OCI-LY3 (cell line): ENCODE data around the gene SCRN2.

Experiments
- H2AFZ ChIP-seq: fragments of 200-600, 300-600 bp; shearing (Covaris generic); 2 replicates; pipeline ENCODE4 v1.6.0; 2014; ENCODE audit warnings: antibody characterized with exemption, low read depth, low read length
- H3K27ac ChIP-seq: fragments of 200-600, 300-600 bp; sonication (generic); 2 replicates; pipeline ENCODE4 v1.5.1; 2014; ENCODE audit warnings: mild to moderate bottlenecking, low read length, moderate library complexity, mixed read lengths
- H3K27me3 ChIP-seq: fragments of 200-600, 300-600 bp; sonication (generic); 2 replicates; pipeline ENCODE4 v1.6.1; 2014; ENCODE audit warnings: low read depth, low read length, mixed read lengths
- H3K36me3 ChIP-seq: fragments of 200-600, 300-600 bp; sonication (generic); replicated peaks from 2 replicates; pipeline ENCODE3; 2014; ENCODE audit warnings: low read depth, low read length, mixed read lengths
- H3K4me1 ChIP-seq: fragments of 300-600, 200-600 bp; sonication (generic); 2 replicates; pipeline ENCODE4 v1.6.1; 2014; ENCODE audit warnings: low read length, mixed read lengths
- H3K4me2 ChIP-seq: fragments of 200-600, 300-600 bp; sonication (generic); 2 replicates; pipeline ENCODE4 v1.6.1; 2014; ENCODE audit warnings: low read length, mixed read lengths
- H3K4me3 ChIP-seq: fragments of 300-600, 200-600 bp; sonication (generic); 2 replicates; pipeline ENCODE4 v1.5.1; 2014; ENCODE audit warnings: antibody characterized with exemption, mild to moderate bottlenecking, low read length, moderate library complexity
- H3K79me2 ChIP-seq: fragments of 300-600, 200-600 bp; shearing (Covaris generic); 2 replicates; pipeline ENCODE4 v1.6.1; 2014; ENCODE audit warnings: mild to moderate bottlenecking, low read length, mixed read lengths
- H3K9ac ChIP-seq: fragments of 300-600, 200-600 bp; shearing (Covaris generic); 2 replicates; pipeline ENCODE4 v1.6.0; 2014; ENCODE audit warnings: mild to moderate bottlenecking, low read length, moderate library complexity
- H3K9me3 ChIP-seq: fragments of 200-600, 300-600 bp; shearing (Covaris generic); 2 replicates; pipeline ENCODE4 v1.6.1; 2014; ENCODE audit warnings: low read length, mixed read lengths; ENCODE audit not compliant: insufficient read depth
- H4K20me1 ChIP-seq: fragments of 200-600, 300-600 bp; sonication (generic); 2 replicates; pipeline ENCODE4 v1.6.1; 2016; ENCODE audit warnings: low read length, mixed read lengths; ENCODE audit not compliant: insufficient read depth
- EZH2phosphoT487 ChIP-seq: fragments of 200-600 bp; shearing (Covaris generic); IDR thresholded peaks from 2 replicates; pipeline ENCODE4 v1.6.1; 2018; ENCODE audit warnings: antibody characterized with exemption, mixed run types, low read depth
- TF ChIP-seq, protein P1 (sequence below): fragments of 200-600, 300-600 bp; sonication (generic); IDR thresholded peaks from 2 replicates; pipeline ENCODE4 v1.5.1; 2014; ENCODE audit warnings: antibody characterized with exemption, low read length, low read depth

Gene SCRN2

DNA sequence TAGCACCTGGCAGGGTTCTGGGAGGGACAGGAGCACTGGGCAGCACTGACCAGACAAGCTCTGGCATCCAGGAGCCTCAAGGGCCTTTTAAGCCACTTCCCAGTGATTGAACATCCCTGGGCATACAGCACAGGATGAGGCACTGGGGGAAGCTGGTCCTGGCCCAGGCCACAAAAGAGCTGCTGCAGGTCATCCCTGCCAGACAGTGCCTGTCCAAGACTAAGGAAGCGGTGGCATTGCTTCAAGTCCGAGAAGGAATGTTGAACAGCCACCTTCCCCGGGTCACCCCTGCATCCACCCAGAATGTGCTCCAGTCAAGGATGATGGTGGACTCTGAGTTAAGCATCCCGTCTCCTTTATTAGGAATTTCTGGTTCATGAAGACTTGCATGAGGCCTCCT is 18.3 kb downstream of the SCRN2 start:
- no peak overlapping the region for H3K9ac ChIP-seq
- H3K27ac ChIP-seq: no peak overlapping the region
- H3K4me2 ChIP-seq: no peak overlapping the region
- peaks cover 17% of the 10 kb centered on the region for H3K36me3 ChIP-seq
- no peaks in the 10 kb centered on the region for H3K27me3 ChIP-seq
- no peaks in the 10 kb centered on the region for H4K20me1 ChIP-seq
- TF ChIP-seq, protein P1, sequence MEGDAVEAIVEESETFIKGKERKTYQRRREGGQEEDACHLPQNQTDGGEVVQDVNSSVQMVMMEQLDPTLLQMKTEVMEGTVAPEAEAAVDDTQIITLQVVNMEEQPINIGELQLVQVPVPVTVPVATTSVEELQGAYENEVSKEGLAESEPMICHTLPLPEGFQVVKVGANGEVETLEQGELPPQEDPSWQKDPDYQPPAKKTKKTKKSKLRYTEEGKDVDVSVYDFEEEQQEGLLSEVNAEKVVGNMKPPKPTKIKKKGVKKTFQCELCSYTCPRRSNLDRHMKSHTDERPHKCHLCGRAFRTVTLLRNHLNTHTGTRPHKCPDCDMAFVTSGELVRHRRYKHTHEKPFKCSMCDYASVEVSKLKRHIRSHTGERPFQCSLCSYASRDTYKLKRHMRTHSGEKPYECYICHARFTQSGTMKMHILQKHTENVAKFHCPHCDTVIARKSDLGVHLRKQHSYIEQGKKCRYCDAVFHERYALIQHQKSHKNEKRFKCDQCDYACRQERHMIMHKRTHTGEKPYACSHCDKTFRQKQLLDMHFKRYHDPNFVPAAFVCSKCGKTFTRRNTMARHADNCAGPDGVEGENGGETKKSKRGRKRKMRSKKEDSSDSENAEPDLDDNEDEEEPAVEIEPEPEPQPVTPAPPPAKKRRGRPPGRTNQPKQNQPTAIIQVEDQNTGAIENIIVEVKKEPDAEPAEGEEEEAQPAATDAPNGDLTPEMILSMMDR: no peak
- TF ChIP-seq EZH2phosphoT487: no peak
- H3K4me1 ChIP-seq: peaks cover 18% of the 10 kb centered on the region
- H2AFZ ChIP-seq: no peak overlapping the region
- H3K4me3 ChIP-seq: no peak overlapping the region
- H3K9me3 ChIP-seq: no peaks in the 10 kb centered on the region
- no peaks in the 10 kb centered on the region for H3K79me2 ChIP-seq

DNA sequence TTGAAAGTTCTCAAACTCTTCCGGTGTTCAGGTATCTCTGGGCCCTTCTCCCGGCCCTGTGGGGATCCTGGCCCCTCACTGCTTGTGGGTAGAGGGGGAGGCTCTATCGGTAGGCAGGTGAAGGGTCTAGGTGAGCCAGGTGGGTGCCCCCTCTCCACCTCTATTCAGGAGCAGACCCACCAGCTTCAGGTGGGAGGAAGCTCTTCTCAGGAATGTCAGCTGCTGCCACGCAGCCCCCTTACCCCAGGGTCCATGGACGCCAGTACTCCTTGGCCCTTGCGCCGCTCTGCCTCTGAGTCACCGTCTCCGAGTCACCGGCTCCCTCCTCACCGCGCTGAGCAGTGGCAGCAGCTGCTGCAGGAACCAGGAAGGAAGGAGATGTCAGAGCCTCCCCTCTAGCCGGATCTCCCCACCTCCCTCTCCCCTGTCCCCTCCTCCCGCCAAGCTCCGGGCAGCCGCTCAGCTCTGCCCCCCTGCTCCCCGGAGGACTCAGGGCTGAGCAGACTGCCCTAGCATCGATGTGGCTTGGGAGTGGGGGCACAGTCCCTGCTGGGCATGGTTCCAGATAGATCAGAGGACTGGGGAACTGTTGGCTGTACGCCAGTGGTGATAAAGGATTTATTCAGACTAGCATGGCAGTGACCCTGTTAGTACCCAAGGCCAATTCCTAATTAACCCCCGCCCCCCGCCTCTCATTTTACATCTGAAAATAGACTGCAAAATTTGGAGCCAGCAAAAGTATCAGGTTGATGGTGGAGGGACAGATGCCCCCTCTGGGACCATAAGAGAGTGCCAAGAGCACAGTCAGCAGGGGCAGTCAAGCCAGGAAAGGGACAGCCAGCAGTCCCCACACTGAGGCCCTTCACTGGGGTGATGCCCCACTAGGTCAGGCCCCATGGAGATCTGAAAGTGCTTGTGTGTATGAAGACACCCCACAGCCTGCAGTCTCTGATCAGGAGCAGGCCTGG is 19.4 kb downstream of the SCRN2 start, which contains the start of gene OSBPL7:
Gene OSBPL7, minus strand, starts transcription at position 371 of the 968 bp plus-strand sequence. CDS start 1,516 bp downstream, outside the sequence.
- Histone ChIP-seq H3K27me3 (no peaks in the 10 kb centered on the region), H3K36me3 (peaks cover 12% of the 10 kb centered on the region), H3K9ac (peak within 1 kb of the TSS; percentile 72), H3K27ac (no peak within 1 kb of the TSS), H3K4me3 (peak within 1 kb of the TSS; percentile 97), H3K9me3 (no peaks in the 10 kb centered on the region), H3K4me2 (peak within 1 kb of the TSS; percentile 85), H2AFZ (peak within 1 kb of the TSS; percentile 76), H3K79me2 (no peaks in the 10 kb centered on the region), H3K4me1 (peaks cover 18% of the 10 kb centered on the region), H4K20me1 (no peaks in the 10 kb centered on the region)
- TF ChIP-seq, protein P1: peak; percentile 61
- TF ChIP-seq EZH2phosphoT487: no peak

- Histone ChIP-seq H4K20me1 (no peaks in the 10 kb centered on the region), H3K4me2 (peak overlapping the region; percentile 85), H3K27me3 (no peaks in the 10 kb centered on the region), H3K79me2 (no peaks in the 10 kb centered on the region), H2AFZ (no peak overlapping the region), H3K9ac (peak overlapping the region; percentile 72), H3K4me3 (peak overlapping the region; percentile 97), H3K27ac (no peak overlapping the region), H3K4me1 (peaks cover 18% of the 10 kb centered on the region), H3K36me3 (peaks cover 9% of the 10 kb centered on the region), H3K9me3 (no peaks in the 10 kb centered on the region)
- TF ChIP-seq, protein P1: no peak
- no peak for TF ChIP-seq EZH2phosphoT487
Observed at GRCh38 chr17:47821031-47821423, 20.0 kb downstream of the SCRN2 start.

DNA sequence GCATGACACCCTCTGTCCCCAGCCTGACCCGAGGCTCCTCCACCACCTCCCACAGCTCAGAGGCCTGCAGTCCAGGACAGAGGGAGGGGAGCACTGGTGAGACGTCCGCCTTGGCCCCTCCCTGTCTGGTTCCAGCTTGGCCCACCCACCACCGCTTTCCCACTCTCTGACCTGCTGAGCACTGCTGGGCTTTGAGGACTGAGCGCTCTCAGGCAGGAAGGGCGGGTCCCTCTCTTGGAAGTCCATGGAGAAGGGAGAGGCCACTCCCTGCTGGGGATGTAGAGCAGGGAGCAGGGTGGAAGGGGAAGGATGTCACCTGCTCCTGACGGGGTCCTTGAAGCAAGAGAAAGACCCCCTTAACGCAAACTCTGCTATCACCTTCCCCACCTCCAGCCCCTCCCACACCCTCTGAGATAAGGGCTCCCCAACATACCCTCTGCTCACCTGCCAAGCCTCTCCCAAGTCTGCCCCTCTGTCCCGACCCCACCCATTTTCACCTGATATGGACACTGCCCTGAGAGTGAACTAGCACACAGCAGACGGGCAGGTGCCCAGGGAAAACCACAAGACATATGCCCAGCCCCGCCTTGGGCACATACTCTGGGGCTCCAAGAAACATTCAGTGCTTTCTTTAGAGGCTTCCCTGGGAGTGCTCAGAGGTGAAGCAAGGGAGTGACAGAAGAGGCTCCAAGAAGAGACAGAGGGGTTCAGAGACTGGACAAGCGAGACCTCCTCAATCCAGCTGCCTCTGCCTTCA is 20.9 kb downstream of the SCRN2 start:
- no peak overlapping the region for H3K27ac ChIP-seq
- peaks cover 6% of the 10 kb centered on the region for H3K36me3 ChIP-seq
- peaks cover 18% of the 10 kb centered on the region for H3K4me1 ChIP-seq
- no peak for TF ChIP-seq EZH2phosphoT487
- TF ChIP-seq, protein P1: no peak
- H3K4me2 ChIP-seq: peak overlapping the region; percentile 85
- H3K27me3 ChIP-seq: no peaks in the 10 kb centered on the region
- H3K9me3 ChIP-seq: no peaks in the 10 kb centered on the region
- H3K4me3 ChIP-seq: peak overlapping the region; percentile 97; the same call in 1 of the 2 replicates
- no peaks in the 10 kb centered on the region for H4K20me1 ChIP-seq
- H2AFZ ChIP-seq: no peak overlapping the region
- no peak overlapping the region for H3K9ac ChIP-seq
- no peaks in the 10 kb centered on the region for H3K79me2 ChIP-seq
